Measurements from ENCODE around the gene ARHGEF5.
"Not testable (repeated sequence)": the region's sequence is repeated elsewhere in the genome, so short reads cannot be mapped to it uniquely, and the experiment has no call there.

DNA sequence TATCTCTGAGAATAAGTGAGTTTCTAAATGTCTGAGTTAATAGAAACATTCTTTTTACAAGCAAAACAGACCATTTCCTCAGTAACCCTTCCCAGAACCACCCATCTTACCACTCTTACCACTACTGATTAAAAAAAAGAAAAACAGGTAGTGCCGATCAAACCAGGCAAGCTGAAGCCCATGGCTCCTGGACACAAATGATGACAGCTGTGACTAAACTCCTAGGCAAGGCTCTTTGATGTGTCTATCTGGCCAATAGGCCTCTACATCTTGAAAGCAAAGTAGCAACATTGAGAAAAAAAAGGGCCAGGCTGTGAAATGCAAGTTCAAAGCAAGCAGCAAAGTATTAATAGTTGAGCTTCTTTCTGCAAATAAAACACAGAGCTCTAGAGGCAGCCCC, 6.6 kb upstream of the ARHGEF5 start:
- TF ChIP-seq, protein P1, sequence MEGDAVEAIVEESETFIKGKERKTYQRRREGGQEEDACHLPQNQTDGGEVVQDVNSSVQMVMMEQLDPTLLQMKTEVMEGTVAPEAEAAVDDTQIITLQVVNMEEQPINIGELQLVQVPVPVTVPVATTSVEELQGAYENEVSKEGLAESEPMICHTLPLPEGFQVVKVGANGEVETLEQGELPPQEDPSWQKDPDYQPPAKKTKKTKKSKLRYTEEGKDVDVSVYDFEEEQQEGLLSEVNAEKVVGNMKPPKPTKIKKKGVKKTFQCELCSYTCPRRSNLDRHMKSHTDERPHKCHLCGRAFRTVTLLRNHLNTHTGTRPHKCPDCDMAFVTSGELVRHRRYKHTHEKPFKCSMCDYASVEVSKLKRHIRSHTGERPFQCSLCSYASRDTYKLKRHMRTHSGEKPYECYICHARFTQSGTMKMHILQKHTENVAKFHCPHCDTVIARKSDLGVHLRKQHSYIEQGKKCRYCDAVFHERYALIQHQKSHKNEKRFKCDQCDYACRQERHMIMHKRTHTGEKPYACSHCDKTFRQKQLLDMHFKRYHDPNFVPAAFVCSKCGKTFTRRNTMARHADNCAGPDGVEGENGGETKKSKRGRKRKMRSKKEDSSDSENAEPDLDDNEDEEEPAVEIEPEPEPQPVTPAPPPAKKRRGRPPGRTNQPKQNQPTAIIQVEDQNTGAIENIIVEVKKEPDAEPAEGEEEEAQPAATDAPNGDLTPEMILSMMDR (IDR thresholded peaks at IDR 0.05; ENCODE audit: insufficient read depth, low read length): not testable (repeated sequence)
- TF ChIP-seq, protein P2, sequence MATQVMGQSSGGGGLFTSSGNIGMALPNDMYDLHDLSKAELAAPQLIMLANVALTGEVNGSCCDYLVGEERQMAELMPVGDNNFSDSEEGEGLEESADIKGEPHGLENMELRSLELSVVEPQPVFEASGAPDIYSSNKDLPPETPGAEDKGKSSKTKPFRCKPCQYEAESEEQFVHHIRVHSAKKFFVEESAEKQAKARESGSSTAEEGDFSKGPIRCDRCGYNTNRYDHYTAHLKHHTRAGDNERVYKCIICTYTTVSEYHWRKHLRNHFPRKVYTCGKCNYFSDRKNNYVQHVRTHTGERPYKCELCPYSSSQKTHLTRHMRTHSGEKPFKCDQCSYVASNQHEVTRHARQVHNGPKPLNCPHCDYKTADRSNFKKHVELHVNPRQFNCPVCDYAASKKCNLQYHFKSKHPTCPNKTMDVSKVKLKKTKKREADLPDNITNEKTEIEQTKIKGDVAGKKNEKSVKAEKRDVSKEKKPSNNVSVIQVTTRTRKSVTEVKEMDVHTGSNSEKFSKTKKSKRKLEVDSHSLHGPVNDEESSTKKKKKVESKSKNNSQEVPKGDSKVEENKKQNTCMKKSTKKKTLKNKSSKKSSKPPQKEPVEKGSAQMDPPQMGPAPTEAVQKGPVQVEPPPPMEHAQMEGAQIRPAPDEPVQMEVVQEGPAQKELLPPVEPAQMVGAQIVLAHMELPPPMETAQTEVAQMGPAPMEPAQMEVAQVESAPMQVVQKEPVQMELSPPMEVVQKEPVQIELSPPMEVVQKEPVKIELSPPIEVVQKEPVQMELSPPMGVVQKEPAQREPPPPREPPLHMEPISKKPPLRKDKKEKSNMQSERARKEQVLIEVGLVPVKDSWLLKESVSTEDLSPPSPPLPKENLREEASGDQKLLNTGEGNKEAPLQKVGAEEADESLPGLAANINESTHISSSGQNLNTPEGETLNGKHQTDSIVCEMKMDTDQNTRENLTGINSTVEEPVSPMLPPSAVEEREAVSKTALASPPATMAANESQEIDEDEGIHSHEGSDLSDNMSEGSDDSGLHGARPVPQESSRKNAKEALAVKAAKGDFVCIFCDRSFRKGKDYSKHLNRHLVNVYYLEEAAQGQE (IDR thresholded peaks at IDR 0.05; ENCODE audit: insufficient replicate concordance, low read depth): not testable (repeated sequence)
- TF ChIP-seq POLR2AphosphoS5 (IDR thresholded peaks at IDR 0.05; ENCODE audit: low read depth); SPI1 (IDR thresholded peaks at IDR 0.05; ENCODE audit: borderline replicate concordance, low read depth); GABPA (IDR thresholded peaks at IDR 0.05; ENCODE audit: low read depth): not testable (repeated sequence)
